ENCODE measurements around the gene BPIFA1. TPM values are rescaled to one million over a fixed set of nuclear protein-coding genes. Genes with fewer than 3 reads are reported as not detected.

Gene BPIFA1
- total RNA-seq, 1 donor from 2014 or later: not detected

- FAIRE-seq (no peak), DNase-seq (ENCODE audit: low read depth) (peak; percentile 30)
- no peaks in the 10 kb centered on the region for H3K36me3 ChIP-seq (ENCODE audit: insufficient read depth, low read length)
- H3K9me3 Mint-ChIP-seq (ENCODE audit: unreplicated experiment): no peaks in the 10 kb centered on the region
- H3K4me3 ChIP-seq (ENCODE audit: insufficient read depth, low read depth, low read length): no peak overlapping the region
- H3K4me1 Mint-ChIP-seq (ENCODE audit: low read depth, unreplicated experiment): no peaks in the 10 kb centered on the region
- no peaks in the 10 kb centered on the region for H4K20me1 ChIP-seq (ENCODE audit: insufficient read depth, low read length)
- no peaks in the 10 kb centered on the region for H3K9me3 ChIP-seq (ENCODE audit: insufficient read depth, low read depth, low read length)
- peaks cover 37% of the 10 kb centered on the region for H3K27me3 Mint-ChIP-seq (ENCODE audit: low read depth, unreplicated experiment)
- no peaks in the 10 kb centered on the region for H3K4me1 ChIP-seq (ENCODE audit: insufficient read depth, low read length)
- H3K9ac ChIP-seq (ENCODE audit: low read length): no peak overlapping the region
- no peak overlapping the region for H3K4me2 ChIP-seq (ENCODE audit: low read length)
- H3K27ac ChIP-seq (ENCODE audit: low read depth, low read length): no peak overlapping the region
- H3K36me3 Mint-ChIP-seq (ENCODE audit: low read depth, unreplicated experiment): no peaks in the 10 kb centered on the region
- no peak overlapping the region for H3K4me3 Mint-ChIP-seq (ENCODE audit: unreplicated experiment)
- peaks cover 3% of the 10 kb centered on the region for H3K27me3 ChIP-seq (ENCODE audit: insufficient read depth, low read length)
- H3K27ac Mint-ChIP-seq (ENCODE audit: unreplicated experiment): no peak overlapping the region
- H3K79me2 ChIP-seq (ENCODE audit: insufficient read depth, low read length): no peaks in the 10 kb centered on the region
- no peak overlapping the region for H2AFZ ChIP-seq (ENCODE audit: low read depth, low read length)
- TF ChIP-seq EZH2 (IDR thresholded peaks at IDR 0.05; ENCODE audit: insufficient read depth, low read length) (no peak), CTCF (IDR thresholded peaks at IDR 0.05; ENCODE audit: insufficient read depth, low read depth, low read length) (peak; percentile 53)
Measured at GRCh38 chr20:33262658-33263065, 26.9 kb downstream of the BPIFA1 start.

DNA sequence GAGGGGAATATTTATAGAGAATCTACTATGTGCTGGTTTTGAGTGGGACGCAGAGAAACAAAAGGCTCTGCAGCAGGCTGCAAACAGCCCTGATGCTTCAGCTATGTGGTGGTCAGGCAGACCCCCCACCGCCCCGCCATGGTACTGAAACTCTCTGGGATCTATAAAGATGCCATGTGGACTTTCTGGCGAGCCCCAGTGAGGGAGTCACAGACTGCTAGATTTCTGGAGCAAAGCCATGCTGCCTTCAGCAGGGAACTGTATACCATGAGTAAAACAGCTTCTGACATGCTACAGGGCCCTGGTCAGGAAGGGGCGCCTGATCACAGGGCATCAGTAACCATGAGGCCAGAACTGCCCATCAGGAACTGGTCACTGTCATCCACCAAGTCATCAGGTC is 28.0 kb downstream of the BPIFA1 start:
- no peaks in the 10 kb centered on the region for H3K36me3 Mint-ChIP-seq (ENCODE audit: low read depth, unreplicated experiment)
- no peaks in the 10 kb centered on the region for H3K79me2 ChIP-seq (ENCODE audit: insufficient read depth, low read length)
- TF ChIP-seq CTCF (IDR thresholded peaks at IDR 0.05; ENCODE audit: insufficient read depth, low read depth, low read length) (no peak), EZH2 (IDR thresholded peaks at IDR 0.05; ENCODE audit: insufficient read depth, low read length) (no peak)
- DNase-seq (ENCODE audit: low read depth) (no peak), FAIRE-seq (no peak)
- H3K4me3 ChIP-seq (ENCODE audit: insufficient read depth, low read depth, low read length): no peak overlapping the region
- no peaks in the 10 kb centered on the region for H3K36me3 ChIP-seq (ENCODE audit: insufficient read depth, low read length)
- no peak overlapping the region for H2AFZ ChIP-seq (ENCODE audit: low read depth, low read length)
- no peaks in the 10 kb centered on the region for H4K20me1 ChIP-seq (ENCODE audit: insufficient read depth, low read length)
- H3K9ac ChIP-seq (ENCODE audit: low read length): no peak overlapping the region
- peaks cover 3% of the 10 kb centered on the region for H3K27me3 ChIP-seq (ENCODE audit: insufficient read depth, low read length)
- H3K4me1 Mint-ChIP-seq (ENCODE audit: low read depth, unreplicated experiment): no peaks in the 10 kb centered on the region
- H3K27ac Mint-ChIP-seq (ENCODE audit: unreplicated experiment): no peak overlapping the region
- H3K4me1 ChIP-seq (ENCODE audit: insufficient read depth, low read length): no peaks in the 10 kb centered on the region
- no peaks in the 10 kb centered on the region for H3K9me3 ChIP-seq (ENCODE audit: insufficient read depth, low read depth, low read length)
- H3K4me3 Mint-ChIP-seq (ENCODE audit: unreplicated experiment): no peak overlapping the region
- H3K27me3 Mint-ChIP-seq (ENCODE audit: low read depth, unreplicated experiment): peaks cover 43% of the 10 kb centered on the region
- no peak overlapping the region for H3K27ac ChIP-seq (ENCODE audit: low read depth, low read length)
- H3K4me2 ChIP-seq (ENCODE audit: low read length): no peak overlapping the region
- no peaks in the 10 kb centered on the region for H3K9me3 Mint-ChIP-seq (ENCODE audit: unreplicated experiment)

DNA sequence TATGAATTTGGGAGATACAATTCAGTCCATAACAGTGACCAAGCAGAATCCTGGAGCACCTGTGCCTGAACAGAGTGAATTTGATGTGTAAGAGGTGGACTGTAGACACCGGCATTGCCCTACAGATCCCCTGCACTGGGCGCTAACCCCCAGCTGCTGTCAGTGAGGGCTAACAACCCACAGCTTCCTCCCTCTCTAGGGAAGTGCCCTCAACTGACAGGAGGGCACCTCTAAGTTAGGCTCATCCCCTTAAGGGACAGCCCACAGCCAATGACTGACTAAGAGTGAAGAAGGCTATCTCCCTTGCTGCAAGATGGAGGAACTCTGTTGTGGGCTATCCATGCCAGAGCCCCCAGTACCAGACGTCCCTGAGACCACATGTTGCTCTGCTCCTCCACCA is 31.9 kb downstream of the BPIFA1 start:
- H3K36me3 ChIP-seq (ENCODE audit: insufficient read depth, low read length): no peaks in the 10 kb centered on the region
- Mint-ChIP-seq H3K27ac (ENCODE audit: unreplicated experiment) (no peak overlapping the region), H3K4me3 (ENCODE audit: unreplicated experiment) (no peak overlapping the region), H3K27me3 (ENCODE audit: low read depth, unreplicated experiment) (peaks cover 54% of the 10 kb centered on the region), H3K36me3 (ENCODE audit: low read depth, unreplicated experiment) (no peaks in the 10 kb centered on the region), H3K4me1 (ENCODE audit: low read depth, unreplicated experiment) (no peaks in the 10 kb centered on the region), H3K9me3 (ENCODE audit: unreplicated experiment) (no peaks in the 10 kb centered on the region)
- no peak overlapping the region for H3K27ac ChIP-seq (ENCODE audit: low read depth, low read length)
- no peaks in the 10 kb centered on the region for H3K4me1 ChIP-seq (ENCODE audit: insufficient read depth, low read length)
- no peaks in the 10 kb centered on the region for H3K27me3 ChIP-seq (ENCODE audit: insufficient read depth, low read length)
- no peak for TF ChIP-seq CTCF (IDR thresholded peaks at IDR 0.05; ENCODE audit: insufficient read depth, low read depth, low read length)
- no peak for TF ChIP-seq EZH2 (IDR thresholded peaks at IDR 0.05; ENCODE audit: insufficient read depth, low read length)
- no peak overlapping the region for H3K4me3 ChIP-seq (ENCODE audit: insufficient read depth, low read depth, low read length)
- H3K9me3 ChIP-seq (ENCODE audit: insufficient read depth, low read depth, low read length): no peaks in the 10 kb centered on the region
- no peak overlapping the region for H2AFZ ChIP-seq (ENCODE audit: low read depth, low read length)
- H3K9ac ChIP-seq (ENCODE audit: low read length): no peak overlapping the region
- DNase-seq (ENCODE audit: low read depth) (no peak), FAIRE-seq (no peak)
- no peaks in the 10 kb centered on the region for H4K20me1 ChIP-seq (ENCODE audit: insufficient read depth, low read length)
- H3K4me2 ChIP-seq (ENCODE audit: low read length): no peak overlapping the region
- H3K79me2 ChIP-seq (ENCODE audit: insufficient read depth, low read length): no peaks in the 10 kb centered on the region

Data from astrocyte (in vitro differentiated cells and primary cell).